HG02884 (cell line): ENCODE measurements around the gene SLC6A19.
A peak's percentile ranks its signal among the peaks of the same experiment; 100 is the strongest.

ENCODE experiments used
- ATAC-seq: cut with Tn5 transposase; IDR thresholded peaks from one replicate; pipeline ENCODE4 v1.9.1; 2021; ENCODE audit warnings: mild to moderate bottlenecking, moderate library complexity; ENCODE audit not compliant: unreplicated experiment

The SLC6A19 gene

DNA sequence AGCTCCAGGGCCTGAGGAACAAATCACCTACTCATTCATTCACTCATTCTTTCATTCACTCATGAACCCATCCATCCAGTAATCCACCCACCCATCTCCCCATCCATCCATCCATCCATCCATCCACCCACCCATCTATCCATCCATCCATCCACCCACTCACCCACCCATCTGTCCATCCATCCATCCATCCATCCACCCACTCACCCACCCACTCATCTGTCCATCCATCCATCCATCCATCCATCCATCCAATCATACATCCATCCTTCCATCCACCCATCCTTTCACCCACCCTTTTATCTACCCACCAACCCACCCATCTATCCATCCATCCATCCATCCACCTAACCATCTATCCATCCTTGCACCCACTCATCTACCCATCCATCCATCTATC lies 35.5 kb upstream of the SLC6A19 start:
- ATAC-seq = no peak

DNA sequence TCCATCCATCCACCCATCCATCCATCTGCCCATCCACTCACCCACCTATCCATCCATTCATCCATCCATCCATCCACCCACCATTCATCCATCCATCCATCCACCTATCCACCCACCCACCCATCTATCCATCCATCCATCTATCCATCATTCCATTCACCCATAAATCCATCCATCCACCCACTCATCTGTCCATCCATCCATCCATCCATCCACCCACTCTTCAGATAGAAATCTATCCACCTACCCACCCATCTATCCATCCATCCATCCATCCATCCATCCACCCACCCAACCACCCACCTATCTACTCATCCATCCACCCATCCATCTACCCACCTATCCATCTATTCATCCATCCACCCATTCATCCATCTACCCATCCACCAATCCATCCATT lies 35.0 kb upstream of the SLC6A19 start:
- ATAC-seq = no peak

DNA sequence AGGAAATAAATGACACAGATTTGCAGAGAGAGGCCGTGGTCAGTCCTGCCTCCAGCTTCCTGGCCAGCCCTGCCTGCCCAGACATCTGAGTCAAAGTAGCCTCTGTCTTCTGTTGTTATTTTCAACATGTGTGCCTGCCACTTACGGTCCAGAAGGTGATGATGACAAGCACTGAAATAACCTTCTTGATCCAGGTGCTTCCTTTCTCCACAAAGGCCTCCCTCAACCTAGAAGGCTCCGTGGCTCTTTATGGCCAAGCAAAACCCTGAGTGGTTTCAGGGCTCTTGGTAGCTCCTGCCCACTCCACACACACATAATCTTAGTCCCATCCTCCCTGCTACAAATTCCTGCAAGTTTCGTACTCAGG lies 34.1 kb upstream of the SLC6A19 start:
- ATAC-seq = no peak

DNA sequence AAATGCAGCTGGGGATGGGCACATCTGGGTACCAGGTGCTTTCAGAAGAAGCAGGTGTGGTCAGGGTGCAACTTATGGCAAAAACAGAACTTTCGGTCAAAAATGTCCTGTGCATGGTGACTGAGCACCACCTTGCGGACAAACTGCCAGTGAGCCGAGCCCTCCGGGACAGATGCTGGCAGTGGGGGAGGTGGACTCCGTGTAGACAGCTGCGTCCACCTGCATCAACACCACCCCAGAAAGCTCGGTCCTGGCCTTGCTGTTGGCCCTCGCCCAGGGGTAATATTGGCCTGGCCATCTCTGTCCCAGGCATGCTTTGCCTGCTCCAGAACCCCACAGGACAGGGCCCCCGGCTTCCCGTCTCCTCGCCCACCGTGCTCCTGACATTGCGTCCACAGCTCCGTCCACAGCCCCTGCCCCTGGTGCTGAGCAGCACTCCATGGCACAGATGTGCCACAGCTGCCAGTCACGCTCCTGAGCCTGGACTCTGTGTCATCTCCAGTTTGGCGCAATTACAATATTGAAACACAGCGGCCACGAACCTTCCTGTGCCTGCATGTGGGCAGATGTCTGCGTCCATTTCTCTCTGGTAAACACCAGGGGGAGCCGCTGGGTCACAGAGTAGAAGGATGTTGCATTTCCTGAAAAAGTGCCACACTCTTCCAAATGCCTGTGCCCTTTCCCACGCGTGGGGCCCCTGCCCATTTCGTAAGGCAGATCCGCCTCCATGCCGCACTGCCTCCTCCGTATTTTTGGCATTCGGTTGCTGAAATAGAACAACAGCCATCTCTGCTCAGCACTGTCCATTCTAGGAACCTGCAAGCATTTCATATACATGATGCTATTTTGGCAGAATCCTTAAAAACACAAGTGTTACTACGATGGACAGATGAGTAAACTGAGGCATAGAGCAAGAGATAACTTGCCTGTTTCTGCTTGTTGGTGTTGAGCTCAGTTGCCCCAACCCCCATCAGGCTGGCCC lies 33.4 kb upstream of the SLC6A19 start:
- peak; percentile 59 for ATAC-seq

DNA sequence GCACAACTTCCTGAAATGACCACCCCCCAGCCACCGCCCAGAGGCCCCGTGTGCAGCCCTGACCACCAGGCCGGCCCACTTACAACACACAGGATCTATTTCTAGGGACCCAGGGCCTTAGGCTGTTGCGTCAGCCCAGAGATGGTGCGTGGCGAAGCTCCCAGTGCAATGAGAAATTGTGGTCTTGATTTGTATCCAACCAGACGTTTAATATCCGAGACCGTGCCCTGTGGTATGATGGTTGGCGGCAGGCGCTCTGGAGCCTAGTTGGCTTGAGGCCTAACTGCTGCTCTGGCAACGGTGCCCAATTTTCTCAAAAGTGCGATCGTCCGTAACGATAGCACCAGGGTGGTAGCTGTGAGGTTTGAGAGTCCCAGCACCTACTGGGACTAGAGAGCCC lies 32.6 kb upstream of the SLC6A19 start:
- no peak for ATAC-seq

DNA sequence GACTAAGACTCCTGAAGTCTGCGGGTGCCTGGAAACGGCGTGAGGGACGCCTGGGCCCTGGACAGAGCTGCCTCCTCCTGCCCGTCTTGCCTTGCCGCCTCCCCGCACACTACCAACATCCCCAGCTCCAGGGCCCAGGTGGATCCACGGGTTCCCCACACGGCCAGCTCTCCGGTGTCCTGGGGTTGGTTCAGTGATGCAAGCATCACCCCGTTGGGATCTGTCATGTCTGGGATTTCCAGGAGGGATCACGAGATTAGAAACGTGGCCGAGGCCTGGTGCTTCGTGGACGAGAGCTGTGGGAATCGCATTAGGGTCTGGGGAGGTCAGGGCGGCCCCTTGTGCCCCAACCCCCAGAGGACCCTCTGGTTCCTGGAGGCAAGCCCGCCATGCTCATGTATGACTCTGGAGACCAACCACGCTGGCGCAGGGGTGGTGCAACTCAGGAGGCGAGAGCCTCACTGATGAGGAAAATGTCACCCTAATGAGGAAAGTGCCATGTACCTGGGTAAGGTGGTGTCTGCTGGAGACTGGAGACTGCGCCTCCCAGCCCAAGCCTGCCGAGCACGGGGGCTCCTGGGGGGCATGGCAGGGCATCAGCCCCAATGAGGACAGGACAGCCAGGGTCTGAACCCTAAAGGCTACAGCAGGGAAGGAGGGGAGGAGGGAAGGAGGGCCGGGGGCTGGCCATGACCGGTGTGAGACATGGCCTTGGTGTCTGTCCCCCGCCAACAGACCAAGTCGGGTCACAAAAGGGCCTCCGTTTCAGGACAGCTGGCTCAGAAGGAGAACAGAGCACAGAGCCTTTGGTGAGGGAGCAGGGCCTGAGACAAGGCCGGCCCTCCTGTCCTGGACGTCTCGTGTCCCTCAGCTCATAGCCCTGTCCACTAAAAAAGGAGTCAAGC lies 31.9 kb upstream of the SLC6A19 start:
- ATAC-seq = no peak

DNA sequence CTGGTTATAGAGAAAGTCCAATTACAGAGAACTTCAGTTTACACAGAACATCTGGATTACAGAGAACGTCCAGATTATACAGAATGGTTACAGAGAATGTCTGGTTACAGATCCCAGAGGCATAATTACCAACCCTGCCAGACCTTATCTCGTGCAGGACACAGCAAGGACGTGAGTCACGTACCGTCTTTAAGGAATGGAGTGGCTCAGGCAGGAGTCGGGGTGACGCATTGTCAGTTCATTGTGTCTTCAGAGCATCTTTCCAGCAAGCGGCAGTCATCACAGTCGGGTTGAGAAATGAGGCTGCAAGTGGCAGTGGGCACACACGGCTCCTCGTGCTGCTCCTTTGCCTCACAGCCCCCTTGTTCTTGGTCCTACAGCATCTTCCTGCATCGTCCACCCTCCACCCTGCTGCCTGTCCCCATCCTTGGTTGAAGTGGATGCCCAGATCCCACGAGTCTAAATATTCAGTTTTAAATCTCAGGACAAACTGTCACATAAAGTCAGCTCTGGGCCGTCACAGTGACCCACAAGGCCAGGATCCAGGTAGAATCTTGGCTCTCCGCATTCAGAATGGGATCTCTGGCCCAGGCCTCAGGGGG lies 30.0 kb upstream of the SLC6A19 start:
- no peak for ATAC-seq

DNA sequence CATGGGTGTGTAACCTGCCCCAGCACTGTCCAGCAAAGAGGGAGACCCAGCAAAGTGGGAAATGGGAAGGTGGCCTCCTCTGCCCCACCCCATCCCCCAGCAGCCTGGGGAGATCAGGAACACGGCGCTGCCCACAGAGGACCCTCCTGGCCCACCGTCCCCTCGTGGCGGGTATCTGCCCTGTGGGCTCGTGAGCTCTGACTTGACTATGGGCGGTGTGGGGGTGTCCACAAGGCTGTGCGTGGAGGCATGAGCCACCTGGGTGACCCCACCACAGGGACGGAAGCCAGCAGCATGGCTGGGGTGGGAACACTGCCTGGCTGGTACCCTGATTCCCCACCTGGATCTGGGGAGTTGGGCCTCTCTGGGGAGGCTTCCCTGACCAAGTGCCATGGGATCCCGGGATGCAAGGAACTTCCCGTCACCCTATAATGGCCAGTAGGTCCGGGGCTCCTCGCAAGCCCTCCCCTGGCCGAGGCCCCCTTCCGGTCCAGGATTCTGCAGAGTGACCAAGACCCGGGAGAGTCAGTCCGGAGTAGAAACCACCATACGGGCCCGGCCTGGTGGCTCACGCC lies 29.3 kb upstream of the SLC6A19 start:
- ATAC-seq = no peak

DNA sequence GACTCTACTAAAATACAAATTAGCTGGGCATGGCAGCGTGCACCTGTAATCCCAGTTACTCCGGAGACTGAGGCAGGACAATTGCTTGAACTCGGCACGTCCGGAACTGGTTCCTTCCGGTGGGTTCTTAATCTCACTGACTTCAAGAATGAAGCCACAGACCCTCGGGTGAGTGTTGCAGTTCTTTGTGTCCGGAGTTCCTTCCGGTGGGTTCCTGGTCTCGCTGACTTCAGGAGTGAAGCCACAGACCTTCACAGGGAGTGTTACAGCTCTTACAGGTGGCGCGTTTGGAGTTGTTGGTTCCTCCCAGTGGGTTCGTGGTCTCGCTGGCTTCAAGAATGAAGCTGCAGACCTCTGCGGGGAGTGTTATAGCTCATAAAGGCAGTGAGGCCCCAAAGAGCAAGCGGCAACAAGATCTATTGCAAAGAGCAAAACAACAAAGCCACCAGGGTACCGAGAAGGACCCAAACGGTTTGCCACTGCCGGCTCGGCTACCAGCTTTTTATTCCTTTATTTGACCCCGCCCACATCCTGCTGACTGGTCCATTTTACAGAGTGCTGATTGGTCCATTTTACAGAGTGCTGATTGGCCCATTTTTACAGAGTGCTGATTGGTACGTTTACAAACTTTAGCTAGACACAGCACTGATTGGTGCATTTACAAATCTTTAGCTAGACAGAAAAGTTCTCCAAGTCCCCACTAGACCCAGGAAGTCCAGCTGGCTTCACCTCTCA lies 28.6 kb upstream of the SLC6A19 start:
- ATAC-seq = no peak

DNA sequence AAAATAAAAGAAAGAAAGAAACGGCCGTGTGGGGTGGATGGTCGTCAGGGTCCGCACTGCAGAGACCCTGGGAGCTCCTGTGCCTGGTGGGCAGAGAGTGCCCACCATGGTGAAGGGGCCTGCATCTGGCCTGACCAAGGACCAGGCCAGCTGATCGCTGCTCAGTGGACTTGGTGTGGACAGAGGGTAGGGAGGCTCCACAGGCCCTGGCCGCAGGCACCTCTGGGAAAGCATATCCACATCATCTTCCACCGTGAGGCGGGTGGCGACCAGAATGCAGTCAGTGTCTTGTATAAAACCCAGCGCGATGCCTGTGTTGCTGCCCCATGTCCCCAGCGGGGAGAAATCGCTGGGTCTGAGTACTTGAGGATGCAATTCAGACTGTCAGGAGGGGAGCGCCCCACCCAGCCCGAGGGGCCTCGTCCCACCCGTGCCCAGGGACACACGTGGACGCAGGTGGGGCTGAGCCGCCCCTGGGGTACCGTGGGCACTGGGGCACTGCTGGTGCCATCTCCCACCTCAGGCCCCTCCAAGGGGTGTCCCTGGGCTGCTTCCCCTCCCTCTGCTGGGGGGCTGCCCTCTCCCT lies 27.8 kb upstream of the SLC6A19 start:
- ATAC-seq = no peak

DNA sequence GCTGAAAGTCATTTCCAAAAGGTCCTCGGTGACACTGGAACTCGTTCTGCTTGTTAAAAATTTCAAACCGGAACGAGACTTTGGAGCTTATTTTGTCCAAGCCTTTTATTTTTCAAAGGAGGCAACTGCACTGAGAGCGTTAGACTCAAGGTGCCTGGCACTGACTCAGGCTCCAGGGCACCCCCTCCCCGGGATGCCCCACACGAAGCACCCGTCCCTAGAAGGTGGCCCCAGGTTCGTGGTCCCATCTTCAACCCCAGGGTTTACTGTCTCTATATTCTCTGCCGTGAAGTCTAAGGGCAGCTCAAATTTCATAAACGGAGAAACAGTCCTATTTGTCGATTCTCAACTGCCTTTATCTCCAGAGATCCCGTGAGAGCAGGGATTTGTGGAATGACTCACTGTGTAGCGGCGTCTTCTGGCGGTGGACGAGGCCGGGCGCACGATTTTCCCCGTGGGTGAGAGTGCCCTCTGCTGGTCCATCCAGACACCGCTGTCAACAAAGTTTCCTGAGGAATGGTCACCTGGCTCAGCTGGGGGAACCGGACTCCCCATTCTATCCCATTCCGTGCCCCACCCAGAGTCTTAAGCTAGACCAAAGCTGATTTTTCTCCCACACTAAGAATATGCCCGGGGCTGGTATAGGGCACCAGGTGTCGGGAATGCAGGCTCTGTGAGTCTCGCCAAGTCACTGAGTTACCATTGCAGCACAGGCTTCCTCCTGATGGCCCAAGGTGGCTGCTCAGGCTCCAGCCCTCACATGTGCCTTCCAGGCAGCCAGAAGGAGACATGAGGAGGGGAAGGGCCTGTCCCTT lies 27.1 kb upstream of the SLC6A19 start:
- no peak for ATAC-seq

DNA sequence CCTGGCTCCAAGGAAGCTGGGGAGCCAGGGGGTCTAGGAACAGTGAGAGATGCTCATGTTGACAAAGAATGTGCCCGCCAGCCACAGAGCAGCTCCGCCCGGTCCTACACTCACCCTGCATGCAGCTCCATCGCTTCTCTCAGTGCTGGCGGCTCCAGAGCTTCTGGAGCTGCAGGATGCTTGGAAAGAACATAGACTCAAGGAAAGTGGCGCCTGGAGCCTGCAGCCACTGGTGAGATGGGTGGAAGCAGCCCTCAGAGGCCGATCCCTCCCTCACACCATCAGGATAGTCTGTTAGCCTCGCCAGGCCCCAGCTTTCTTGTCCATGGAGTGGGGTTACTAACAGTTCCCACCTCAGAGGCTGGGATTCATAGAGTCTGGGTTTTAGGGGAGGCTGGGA lies 26.4 kb upstream of the SLC6A19 start:
- ATAC-seq = no peak

DNA sequence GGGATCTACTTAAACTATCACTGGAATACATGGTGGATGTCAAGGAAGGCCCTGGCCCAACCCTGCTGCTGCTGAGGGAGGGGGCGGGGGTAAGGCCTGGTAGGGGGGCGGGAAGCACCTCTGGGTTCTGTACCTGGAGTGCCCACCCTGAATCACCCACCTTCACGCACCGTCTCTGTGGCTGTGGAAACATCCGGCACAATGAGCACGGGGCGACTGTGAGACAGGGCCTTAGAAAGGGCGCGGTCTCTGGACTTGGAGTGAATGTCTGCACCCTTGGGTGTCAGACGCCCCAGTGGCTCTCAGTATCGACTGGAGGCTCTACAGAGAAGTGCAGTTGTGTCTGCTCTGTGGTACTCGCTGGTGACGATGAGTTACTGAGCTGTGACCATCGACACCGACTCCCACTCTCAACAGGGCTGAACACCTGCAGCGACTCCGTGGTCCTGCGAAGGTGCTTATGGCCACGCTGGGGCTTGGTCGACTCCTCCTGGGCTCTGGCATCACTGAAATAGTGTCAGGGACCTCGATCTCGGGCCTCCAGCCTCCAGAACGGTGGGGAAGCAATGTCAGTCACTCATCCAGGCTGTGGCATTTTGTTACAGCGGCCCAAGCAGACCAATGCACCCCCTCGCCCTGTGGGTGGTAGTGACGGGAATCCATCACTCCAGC lies 25.5 kb upstream of the SLC6A19 start:
- no peak for ATAC-seq

DNA sequence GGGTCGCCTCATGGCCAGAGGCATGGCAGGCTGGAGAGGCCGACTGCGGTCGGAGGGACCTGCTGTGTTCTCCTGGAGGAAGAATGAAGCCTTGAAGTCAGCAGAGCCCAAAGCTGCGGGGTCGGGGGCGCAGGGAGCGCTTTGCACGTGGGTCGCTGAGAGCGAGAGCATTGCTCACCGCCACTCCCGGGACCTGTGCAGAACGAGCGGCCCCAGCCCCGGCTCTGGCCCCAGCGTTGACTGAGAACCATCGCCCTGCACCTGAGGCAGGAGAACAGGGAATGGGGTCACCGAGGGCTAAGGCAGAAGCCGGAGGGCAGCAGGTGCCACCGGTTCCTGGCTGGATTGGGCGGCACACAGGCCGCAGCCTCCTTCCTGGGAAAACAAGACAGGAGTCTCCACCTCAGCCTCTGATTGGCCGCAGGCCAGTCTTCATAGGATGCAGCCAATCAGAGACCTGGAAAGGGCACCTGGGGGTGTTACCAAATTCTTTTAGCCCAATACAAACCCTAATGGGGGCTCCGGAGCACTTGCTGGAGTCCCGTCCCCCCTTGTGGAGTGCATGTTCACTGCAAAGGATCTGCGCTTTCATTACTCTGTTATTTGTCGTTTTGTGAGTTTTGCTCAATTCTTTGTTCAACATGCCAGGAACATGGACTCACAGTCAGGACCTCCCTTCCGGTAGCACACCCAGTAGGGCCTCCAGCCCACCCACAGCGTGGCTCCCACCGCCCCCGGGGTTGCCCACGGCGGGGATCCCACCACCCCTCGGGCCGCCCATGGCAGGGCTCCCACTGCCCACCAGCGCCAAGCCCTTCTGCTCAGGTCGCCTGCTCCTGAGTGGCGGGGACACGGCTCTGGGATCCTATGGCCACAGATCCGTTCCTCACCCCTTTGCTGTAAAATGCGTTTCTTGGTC lies 24.7 kb upstream of the SLC6A19 start:
- ATAC-seq = no peak

DNA sequence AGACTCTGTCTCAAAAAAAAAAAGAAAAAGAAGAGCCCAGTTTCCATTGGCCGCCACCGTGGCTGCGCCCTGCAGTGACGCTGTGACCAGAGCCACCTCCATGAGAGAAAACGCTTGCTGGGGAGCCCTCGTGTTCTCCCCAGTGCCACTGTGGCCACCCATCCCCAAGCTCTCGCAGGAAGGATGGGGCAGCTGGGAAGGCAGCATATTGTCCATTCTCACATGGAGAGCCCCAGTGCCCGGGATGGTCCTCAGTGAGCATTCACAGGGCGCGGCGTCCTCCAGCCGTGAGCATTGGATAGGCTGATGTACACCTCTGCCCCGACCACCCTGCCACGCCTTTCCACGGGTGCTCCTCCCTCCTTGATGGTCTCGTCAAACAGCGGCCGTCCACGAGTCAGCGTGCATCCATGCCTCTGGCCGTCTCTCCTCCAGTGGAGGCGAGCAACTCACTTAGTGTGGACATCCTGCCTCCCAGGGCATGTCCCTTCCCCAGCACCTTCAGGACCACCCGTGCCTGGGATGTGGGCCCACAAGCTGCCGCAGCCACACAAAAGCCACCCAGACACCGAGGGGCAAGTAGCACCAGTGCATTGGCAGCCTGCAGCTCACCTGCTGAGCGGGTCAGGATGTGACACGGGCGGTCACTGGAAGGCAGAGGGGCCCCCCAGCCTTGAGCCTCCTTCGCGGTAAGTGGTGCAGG lies 23.4 kb upstream of the SLC6A19 start:
- no peak for ATAC-seq

DNA sequence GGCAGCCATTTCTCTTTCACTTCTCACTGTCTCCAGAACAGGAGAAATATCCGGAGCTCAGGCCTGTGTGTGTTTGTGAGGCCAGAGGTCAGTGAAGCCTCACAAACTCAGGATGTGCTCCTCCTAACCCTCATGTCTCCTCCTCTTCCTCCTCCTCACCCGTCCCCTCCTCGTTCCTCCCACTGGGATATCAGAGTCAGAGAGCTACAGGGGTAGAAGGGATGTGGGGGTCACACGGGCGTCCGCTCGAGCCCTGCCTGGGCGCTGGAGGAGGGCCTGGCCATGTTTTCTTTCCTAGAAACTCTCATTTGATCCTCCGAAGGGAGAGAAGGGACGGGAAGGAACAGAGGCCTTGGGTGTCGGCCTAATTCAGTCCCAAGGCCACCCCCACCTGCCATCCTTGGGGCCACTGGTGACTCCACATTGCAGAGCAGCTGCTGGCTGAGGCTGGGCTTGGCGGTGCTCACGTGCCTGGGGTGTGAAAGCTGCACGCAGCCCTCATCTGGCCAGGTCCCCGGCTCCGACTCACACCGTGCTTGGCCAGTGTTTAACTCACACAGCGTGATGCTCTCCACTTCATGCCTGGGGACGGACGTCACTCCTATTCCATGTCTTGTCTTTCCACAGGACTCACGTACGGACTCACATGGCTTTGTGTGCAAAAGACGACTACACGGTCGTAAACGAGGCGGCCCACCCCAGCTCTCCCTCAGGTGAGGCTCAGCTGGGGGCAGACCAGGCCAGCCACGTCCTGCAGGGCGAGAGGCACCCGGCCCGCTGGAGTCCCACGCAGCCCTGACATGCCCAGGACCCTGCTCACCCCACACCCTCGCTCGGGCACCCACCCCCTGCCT lies 22.6 kb upstream of the SLC6A19 start:
- ATAC-seq = no peak
